Activated T-cell treated with anti-CD3 and anti-CD28 coated beads, Interleukin-2, amount 50 U/mL, for 72 hours (primary cell): Measurements from ENCODE around the gene RASAL2. TPM values are rescaled to one million over a fixed set of nuclear protein-coding genes. Genes with fewer than 3 reads are reported as not detected.

Experiments
- ATAC-seq, 2 donors: fragments of 150-1000 bp; cut with Tn5 transposase; replicated peaks in 1 of 2; 2 replicates each; pipeline ENCODE4 v1.10.0; 2021; ENCODE audit warnings: moderate library complexity in 2 of 2, mild to moderate bottlenecking in 1 of 2
- DNase-seq, 2 donors: peaks; one replicate each; pipeline ENCODE4 v3.0.0; 2021 to 2022; ENCODE audit warnings: mixed read lengths in 1 of 2
- H3K27ac Mint-ChIP-seq: one replicate; pipeline ENCODE4 v1.8.0; 2022; ENCODE audit warnings: mild to moderate bottlenecking, moderate library complexity, mixed read lengths
- H3K27me3 Mint-ChIP-seq: one replicate; pipeline ENCODE4 v1.8.0; 2022; ENCODE audit warnings: low read depth, mixed read lengths
- H3K36me3 Mint-ChIP-seq, 2 donors: one replicate each; pipeline ENCODE4 v1.8.0; 2022; ENCODE audit warnings: mixed read lengths in 2 of 2, mild to moderate bottlenecking in 1 of 2; ENCODE audit not compliant: insufficient read depth in 2 of 2
- H3K4me1 Mint-ChIP-seq: one replicate; pipeline ENCODE4 v1.8.0; 2022; ENCODE audit warnings: low read depth, mixed read lengths
- H3K4me3 Mint-ChIP-seq, 2 donors: one replicate each; pipeline ENCODE4 v1.8.0; 2022; ENCODE audit warnings: mild to moderate bottlenecking in 2 of 2, mixed read lengths in 2 of 2, moderate library complexity in 2 of 2
- H3K9me3 Mint-ChIP-seq, 2 donors: one replicate each; pipeline ENCODE4 v1.8.0; 2022; ENCODE audit warnings: mixed read lengths in 2 of 2
- total RNA-seq, 2 donors: library from RNA; stranded (reverse); gene quantifications; one replicate each; pipeline ENCODE4 v1.2.3, GENCODE V29; 2022

RASAL2 gene
- total RNA-seq, 2 donors from 2014 or later = 0.02 to 0.05 TPM

DNA sequence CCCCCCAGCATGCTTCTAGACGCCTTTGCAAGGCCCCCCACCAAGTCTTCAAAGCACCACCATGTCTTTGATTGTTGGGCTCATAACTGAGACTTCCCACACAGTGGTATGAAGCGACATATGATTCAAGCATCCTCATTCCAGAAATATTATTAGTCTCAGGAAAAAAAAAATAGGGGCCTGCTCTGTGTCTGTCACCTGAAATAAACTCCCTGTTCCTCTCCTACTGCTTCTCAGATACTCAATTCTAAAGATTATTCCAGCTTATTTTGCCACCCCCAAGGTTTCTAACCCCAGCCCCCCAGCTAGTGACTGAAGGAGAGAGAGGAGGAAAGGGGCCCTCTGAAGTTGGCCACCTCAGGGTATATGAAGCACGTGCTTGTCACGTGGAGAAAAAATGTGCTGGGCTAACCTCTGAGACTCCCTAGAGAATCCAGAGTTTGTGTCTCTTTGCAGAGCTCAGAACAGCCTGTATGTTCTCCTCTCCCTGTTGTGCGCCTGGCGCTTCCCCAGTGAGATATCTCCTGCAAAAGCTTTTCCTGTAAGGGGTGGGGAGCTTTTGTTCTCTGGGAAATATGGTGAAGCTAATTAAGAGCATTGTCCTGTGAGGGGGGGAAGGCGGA is 35.9 kb upstream of the RASAL2 start:
- peaks cover 2 to 3% of the 10 kb centered on the region in 2 donors for H3K9me3 Mint-ChIP-seq
- DNase-seq = no peak
- no peaks in the 10 kb centered on the region for H3K4me1 Mint-ChIP-seq

DNA sequence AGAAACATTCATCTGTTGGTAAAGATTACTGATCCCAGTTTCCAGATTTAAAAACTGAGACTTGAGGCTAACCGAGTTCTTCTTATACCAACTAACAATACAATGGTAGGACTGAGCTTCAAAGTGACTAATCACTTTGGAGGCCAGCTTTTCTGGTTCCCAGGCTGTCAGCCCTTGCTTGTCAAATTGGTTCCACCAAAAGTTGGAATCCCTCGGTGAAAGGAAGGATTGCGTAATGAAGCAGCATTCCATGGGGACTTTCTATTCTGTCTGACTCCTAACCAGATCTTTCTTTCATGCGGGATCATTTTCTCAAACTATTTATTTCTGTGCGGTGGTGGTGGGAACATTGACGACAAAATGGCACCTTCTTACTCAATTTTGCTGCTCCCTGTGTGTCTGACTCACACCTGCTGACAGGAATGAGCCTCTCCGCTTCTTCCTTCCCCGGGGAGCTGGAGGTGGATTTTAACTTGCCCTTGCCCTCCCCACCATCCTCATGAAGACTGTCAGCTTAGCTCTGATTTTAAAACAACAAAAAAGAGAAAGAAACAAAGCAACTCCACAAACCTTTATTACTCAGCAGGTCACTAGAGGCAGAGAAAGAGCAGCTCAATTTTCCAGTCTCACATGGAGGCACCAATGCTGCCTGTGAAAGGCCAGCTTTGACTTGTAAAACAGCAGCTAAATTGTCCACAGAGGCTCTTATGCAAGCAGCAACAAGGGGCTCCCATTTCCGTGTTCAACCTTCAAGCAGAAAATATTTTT is 32.9 kb upstream of the RASAL2 start:
- Mint-ChIP-seq H3K36me3 (no peaks in the 10 kb centered on the region), H3K9me3 (peaks cover 2 to 5% of the 10 kb centered on the region in 2 donors), H3K27me3 (peaks cover 6% of the 10 kb centered on the region), H3K27ac (no peak overlapping the region), H3K4me1 (no peaks in the 10 kb centered on the region), H3K4me3 (no peak overlapping the region)
- no peak for ATAC-seq
- no peak for DNase-seq

More for the DNA sequence above, 35.9 kb upstream of the RASAL2 start:
- peaks cover 0 to 2% of the 10 kb centered on the region in 2 donors for H3K36me3 Mint-ChIP-seq
- H3K27ac Mint-ChIP-seq = no peak overlapping the region
- peaks cover 8% of the 10 kb centered on the region for H3K27me3 Mint-ChIP-seq
- no peak overlapping the region for H3K4me3 Mint-ChIP-seq
- ATAC-seq = no peak

DNA sequence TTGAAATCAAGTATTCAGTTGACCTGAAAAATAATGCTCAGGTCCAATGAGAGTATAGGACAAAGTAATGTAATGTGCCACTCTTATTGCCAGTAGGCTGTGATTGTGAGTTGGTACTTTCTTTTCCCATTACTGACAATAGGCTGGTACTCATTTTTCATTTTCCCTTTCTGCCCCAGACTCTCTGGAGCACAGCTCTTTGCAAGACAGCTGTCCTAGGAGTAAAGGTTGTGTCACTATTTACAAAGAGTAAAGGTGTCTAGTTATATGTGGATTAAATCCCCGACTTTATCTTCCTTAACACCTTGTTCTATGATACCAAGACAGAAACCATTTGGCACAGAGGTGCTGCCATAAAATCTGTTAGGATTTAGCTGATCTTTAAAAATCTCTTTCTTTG is 32.3 kb upstream of the RASAL2 start:
- Mint-ChIP-seq H3K27me3 (no peaks in the 10 kb centered on the region), H3K36me3 (no peaks in the 10 kb centered on the region), H3K9me3 (peaks cover 2 to 5% of the 10 kb centered on the region in 2 donors), H3K4me3 (no peak overlapping the region), H3K4me1 (no peaks in the 10 kb centered on the region), H3K27ac (no peak overlapping the region)
- no peak for DNase-seq
- no peak for ATAC-seq

DNA sequence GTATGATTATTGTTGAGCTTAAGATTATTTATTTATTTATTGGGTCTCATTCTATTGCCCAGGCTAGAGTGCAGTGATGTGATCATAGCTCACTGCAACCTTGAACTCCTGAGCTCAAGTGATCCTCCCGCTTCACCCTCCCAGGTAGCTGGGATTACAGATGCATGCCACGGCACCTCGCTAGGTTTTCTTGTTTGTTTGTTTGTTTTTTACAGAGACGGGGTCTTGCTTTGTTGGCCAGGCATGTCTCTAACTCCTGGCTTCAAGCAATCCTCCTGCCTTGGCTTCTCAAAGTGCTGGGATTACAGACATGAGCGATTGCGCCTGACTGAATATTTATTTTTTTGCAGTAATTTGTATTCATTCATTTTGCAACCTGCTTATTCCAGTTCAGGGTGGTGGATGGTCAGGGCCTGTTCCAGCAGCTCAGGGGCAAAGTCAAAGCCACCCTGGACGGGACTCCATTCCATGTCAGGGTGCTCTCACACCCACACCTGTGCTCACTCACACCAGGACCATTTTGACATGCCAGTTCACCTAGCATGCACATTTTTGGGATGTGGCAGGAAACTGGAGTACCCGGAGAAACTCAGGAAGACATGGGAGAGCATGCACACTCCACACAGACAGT is 29.6 kb upstream of the RASAL2 start:
- DNase-seq (no peak), ATAC-seq (no peak)
- peaks cover 0 to 4% of the 10 kb centered on the region in 2 donors for H3K9me3 Mint-ChIP-seq
- H3K36me3 Mint-ChIP-seq = no peaks in the 10 kb centered on the region
- H3K27ac Mint-ChIP-seq = no peak overlapping the region
- H3K27me3 Mint-ChIP-seq = no peaks in the 10 kb centered on the region
- H3K4me3 Mint-ChIP-seq = no peak overlapping the region
- no peaks in the 10 kb centered on the region for H3K4me1 Mint-ChIP-seq

DNA sequence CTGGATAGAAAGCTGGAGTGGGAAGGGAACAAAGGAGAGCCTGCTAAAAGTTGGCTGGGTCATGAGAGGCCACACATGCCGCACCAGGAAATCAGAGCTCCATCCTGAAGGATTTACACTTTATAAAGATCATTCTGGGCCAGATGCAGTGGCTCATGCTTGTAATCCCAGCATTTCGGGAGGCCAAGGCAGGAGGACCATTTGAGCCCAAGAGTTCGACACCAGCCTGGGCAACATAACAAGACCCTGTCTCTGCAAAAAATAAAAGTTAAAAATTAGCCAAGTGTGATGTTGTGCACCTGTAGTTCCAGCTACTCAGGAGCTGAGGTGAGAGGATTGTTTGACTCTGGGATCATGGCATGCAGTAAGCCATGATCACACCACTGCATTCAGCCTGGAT is 28.7 kb upstream of the RASAL2 start:
- Mint-ChIP-seq H3K4me1 (no peaks in the 10 kb centered on the region), H3K36me3 (no peaks in the 10 kb centered on the region), H3K4me3 (no peak overlapping the region), H3K27ac (no peak overlapping the region), H3K9me3 (peaks cover 0 to 4% of the 10 kb centered on the region in 2 donors), H3K27me3 (no peaks in the 10 kb centered on the region)
- ATAC-seq (no peak), DNase-seq (no peak)

DNA sequence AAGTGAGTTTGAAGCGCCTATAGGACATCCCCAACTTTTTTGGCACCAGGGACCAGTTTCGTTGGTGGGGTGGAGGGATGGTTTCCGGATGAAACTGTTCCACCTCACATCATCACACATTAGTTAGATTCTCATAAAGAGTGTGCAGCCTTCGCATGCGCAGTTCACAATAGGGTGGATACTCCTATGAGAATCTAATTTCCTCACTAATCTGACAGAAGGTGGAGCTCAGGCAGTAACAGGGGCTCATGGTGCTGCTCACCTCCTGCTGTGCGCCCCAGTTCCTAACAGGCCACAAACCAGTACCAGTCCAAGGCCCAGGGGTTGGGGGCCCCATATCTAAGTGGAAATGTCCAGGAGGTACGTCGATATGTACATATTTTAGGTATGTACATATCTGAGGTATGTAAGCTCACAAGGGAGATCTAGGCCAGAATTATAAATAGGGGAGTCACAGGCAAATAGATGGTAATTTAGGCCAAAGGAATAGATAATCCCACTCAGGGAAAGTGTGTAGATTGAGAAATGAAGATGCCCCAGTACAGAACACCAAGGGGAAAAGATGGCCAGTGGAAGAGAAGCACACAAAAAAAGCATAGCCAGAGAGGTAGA is 27.5 kb upstream of the RASAL2 start:
- H3K27me3 Mint-ChIP-seq = no peaks in the 10 kb centered on the region
- no peak overlapping the region for H3K4me3 Mint-ChIP-seq
- ATAC-seq (no peak), DNase-seq (no peak)
- H3K9me3 Mint-ChIP-seq = peaks cover 0 to 4% of the 10 kb centered on the region in 2 donors
- no peaks in the 10 kb centered on the region for H3K36me3 Mint-ChIP-seq
- no peaks in the 10 kb centered on the region for H3K4me1 Mint-ChIP-seq
- H3K27ac Mint-ChIP-seq = no peak overlapping the region

DNA sequence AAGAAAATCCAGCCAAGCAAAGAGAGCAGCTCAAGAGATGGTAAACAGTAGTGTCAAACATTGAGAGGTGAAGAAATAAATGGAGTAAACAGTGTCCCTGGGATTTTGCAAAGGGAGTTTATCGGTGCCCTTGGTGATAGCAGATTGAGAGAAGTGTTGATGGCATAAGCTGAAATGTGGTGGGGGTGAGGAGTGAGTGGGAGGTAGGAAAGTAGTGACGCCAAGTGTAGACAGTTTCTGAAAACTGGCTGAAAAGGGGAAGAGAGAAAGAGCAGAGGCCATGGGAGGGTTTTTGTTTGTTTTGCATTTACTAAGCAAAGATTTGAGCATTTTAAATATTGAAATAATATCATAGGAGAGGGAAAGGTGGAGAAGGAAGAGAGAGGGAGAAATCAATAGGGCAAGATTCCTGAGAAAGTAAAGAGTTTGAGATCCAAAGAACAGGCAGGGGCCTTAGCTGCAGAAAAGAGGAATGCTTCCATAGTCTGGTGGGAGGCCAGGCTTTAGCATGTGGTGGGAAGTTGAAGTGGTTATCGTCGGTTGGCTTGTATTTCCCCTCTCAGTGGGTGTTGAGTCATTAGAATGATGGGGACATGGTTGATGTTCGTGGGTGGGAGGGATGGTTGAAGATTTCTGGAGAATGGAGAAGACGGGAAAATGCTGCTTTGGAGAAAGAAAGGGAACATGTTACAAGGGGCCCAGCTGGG is 26.8 kb upstream of the RASAL2 start:
- peaks cover 0 to 4% of the 10 kb centered on the region in 2 donors for H3K9me3 Mint-ChIP-seq
- H3K27me3 Mint-ChIP-seq = no peaks in the 10 kb centered on the region
- no peak overlapping the region for H3K4me3 Mint-ChIP-seq
- no peaks in the 10 kb centered on the region for H3K36me3 Mint-ChIP-seq
- H3K4me1 Mint-ChIP-seq = no peaks in the 10 kb centered on the region
- H3K27ac Mint-ChIP-seq = no peak overlapping the region
- DNase-seq (no peak), ATAC-seq (no peak)

DNA sequence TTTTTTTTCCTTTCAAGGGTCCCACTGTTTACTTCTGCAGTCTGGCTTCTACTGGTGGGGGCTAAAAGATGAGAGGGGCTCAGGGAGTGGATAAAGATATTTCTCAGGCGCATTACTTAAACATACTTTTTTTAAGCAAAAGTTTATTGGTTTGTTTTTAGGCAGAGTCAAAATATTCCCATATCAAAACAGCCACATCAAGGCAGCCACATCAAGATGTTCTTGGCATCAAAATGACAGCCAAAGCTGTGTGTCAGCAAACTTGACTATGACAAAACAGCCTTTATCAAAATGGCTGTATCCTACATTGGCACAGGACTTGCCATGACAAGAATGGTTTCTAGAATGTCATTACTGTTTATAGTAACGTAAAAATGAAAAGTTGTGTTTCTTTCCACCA is 22.1 kb upstream of the RASAL2 start:
- Mint-ChIP-seq H3K27ac (no peak overlapping the region), H3K27me3 (no peaks in the 10 kb centered on the region), H3K9me3 (peaks cover under 1 to 4% of the 10 kb centered on the region in 2 donors), H3K4me1 (no peaks in the 10 kb centered on the region), H3K36me3 (no peaks in the 10 kb centered on the region), H3K4me3 (no peak overlapping the region)
- DNase-seq (no peak), ATAC-seq (no peak)

DNA sequence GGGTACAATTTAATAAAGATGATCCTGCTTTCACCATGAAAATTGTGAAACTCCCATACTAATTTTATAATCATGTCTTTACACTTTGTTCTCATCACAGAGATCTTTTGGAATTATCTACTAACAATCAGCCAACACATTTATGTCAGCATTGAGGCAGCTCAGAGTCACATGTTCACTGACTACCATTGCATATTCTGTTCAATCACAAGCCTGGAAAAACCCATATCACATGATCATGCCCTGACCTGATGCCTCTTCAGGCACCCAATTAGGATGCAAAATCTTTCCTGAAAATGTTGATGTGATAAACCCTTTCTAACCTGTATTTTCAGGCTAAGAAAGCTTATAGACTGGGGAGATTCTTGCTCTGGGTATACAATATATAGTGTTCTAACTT is 21.6 kb upstream of the RASAL2 start:
- Mint-ChIP-seq H3K9me3 (peaks cover 4% of the 10 kb centered on the region in 2 donors), H3K27me3 (no peaks in the 10 kb centered on the region), H3K4me1 (no peaks in the 10 kb centered on the region), H3K4me3 (no peak overlapping the region), H3K36me3 (no peaks in the 10 kb centered on the region), H3K27ac (no peak overlapping the region)
- ATAC-seq (no peak), DNase-seq (no peak)

DNA sequence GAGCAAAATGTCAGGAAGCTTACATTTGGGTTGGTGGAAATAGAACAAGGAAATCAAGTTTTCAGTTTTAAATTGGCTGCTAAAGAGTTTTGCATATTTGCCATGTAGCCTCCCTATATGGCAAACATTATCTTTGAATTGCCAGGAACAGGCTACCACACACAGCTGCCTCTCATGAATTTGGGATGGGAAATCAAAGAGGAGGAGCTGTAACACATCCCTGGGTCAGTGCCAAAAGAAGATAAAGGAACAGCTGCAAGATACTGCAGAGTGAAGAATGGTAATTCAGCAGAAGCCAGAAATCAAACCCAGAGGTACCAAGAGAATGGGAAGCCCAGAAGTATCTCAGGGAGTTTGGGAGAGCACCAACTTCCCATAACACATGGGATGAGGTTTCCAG is 18.6 kb upstream of the RASAL2 start:
- H3K36me3 Mint-ChIP-seq = no peaks in the 10 kb centered on the region

DNA sequence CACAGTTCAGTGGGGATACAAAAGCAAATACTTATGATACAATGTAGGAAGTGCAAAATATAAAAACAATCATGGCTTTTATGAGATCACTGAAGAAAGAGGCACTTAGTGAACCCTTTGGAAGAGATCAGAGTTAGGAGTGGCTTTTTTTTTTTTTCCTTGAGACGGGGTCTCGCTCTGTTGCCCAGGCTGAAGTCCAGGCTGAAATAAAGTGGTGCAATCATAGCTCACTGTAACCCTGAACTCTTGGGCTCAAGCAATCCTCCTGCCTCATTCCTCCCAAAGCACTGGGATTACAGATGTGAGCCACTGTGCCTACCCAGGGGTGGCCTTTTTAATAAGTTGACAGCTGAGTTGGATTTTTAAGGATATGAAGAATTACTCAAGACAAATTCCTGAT is 17.3 kb upstream of the RASAL2 start:
- H3K9me3 Mint-ChIP-seq = peaks cover 2 to 6% of the 10 kb centered on the region in 2 donors
- no peak overlapping the region for H3K4me3 Mint-ChIP-seq
- no peak for ATAC-seq
- no peaks in the 10 kb centered on the region for H3K4me1 Mint-ChIP-seq
- no peak overlapping the region for H3K27ac Mint-ChIP-seq
- no peak for DNase-seq
- H3K36me3 Mint-ChIP-seq = no peaks in the 10 kb centered on the region
- H3K27me3 Mint-ChIP-seq = no peaks in the 10 kb centered on the region

More for the DNA sequence above, 18.6 kb upstream of the RASAL2 start:
- Mint-ChIP-seq H3K27me3 (no peaks in the 10 kb centered on the region), H3K27ac (no peak overlapping the region), H3K9me3 (peaks cover 2 to 6% of the 10 kb centered on the region in 2 donors), H3K4me1 (no peaks in the 10 kb centered on the region), H3K4me3 (no peak overlapping the region)
- no peak for ATAC-seq
- DNase-seq = no peak

DNA sequence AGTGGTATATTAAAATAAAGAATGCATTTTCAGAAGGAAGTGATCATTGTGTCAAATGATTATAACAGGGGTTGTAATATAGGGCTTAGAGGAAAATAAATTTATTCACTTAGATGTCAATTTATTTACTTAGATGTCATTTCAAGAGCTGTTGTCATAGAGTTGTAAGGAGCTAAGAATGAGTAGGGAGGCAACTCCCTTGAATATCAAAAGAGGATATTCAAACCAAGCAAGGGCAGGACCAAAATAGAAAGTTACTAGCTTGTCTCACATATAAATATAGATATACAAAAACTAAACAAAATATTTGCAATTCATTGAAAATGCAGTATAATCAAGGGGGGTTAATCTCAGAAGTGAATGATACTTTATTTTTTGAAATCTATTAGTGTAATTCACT is 16.0 kb upstream of the RASAL2 start:
- no peak overlapping the region for H3K27ac Mint-ChIP-seq
- no peak for DNase-seq
- H3K4me1 Mint-ChIP-seq = no peaks in the 10 kb centered on the region
- peaks cover 4 to 6% of the 10 kb centered on the region in 2 donors for H3K9me3 Mint-ChIP-seq
- no peaks in the 10 kb centered on the region for H3K27me3 Mint-ChIP-seq
- ATAC-seq = no peak
- H3K4me3 Mint-ChIP-seq = no peak overlapping the region
- no peaks in the 10 kb centered on the region for H3K36me3 Mint-ChIP-seq

DNA sequence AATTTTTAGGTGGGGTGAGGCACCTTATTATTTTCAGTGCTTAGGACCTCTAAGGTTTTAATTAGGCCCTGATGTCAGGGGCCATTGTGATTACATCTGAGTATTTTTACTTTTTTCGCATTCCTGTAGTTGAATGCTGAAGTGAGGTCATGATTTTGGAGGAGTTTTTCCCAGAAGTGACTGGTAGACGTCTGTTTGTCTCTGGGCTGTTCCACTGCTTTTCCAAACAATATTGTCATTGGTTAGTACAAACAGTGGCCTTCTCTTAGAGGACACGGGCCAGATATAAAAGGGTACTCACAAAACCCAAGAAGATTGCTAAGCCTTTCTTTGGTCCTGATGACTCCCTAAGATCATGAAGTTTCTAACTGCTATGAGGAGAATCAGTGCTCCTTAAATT is 7.6 kb upstream of the RASAL2 start:
- H3K4me3 Mint-ChIP-seq = no peak overlapping the region
- no peak overlapping the region for H3K27ac Mint-ChIP-seq
- DNase-seq (no peak), ATAC-seq (no peak)
- H3K36me3 Mint-ChIP-seq = no peaks in the 10 kb centered on the region
- peaks cover 8 to 9% of the 10 kb centered on the region in 2 donors for H3K9me3 Mint-ChIP-seq
- peaks cover 9% of the 10 kb centered on the region for H3K27me3 Mint-ChIP-seq
- no peaks in the 10 kb centered on the region for H3K4me1 Mint-ChIP-seq
